Measurements from ENCODE around the gene CYP4F22.

The CYP4F22 gene

DNA sequence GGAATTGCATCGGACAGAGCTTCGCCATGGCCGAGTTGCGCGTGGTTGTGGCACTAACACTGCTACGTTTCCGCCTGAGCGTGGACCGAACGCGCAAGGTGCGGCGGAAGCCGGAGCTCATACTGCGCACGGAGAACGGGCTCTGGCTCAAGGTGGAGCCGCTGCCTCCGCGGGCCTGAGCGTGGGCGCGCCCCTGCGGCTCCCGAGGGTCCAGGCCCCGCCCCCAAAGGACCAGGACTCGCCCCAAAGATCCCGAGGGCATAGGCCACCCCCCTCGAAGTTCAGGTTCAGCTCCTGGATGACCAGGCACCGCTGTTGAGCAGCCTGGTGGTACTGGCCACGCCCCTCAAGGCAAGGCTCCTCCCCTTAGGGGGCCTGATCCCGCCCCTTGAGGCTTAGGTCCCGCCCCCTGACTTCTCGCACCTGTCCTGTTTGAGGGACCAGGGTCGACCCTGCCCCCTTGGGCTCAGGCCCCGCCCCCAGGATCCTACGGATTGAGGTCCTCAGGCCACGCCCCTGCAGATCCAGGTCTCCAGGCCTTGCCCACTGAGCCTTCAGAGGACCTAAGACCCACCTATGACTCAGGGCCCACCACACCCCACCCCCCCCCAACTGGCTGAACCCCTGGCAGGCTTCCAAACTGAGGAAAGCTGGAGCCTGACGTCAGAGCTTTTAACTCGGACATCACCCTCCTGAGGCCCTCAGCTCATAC lies 43.1 kb downstream of the CYP4F22 start:
- TF ChIP-seq, protein P1, sequence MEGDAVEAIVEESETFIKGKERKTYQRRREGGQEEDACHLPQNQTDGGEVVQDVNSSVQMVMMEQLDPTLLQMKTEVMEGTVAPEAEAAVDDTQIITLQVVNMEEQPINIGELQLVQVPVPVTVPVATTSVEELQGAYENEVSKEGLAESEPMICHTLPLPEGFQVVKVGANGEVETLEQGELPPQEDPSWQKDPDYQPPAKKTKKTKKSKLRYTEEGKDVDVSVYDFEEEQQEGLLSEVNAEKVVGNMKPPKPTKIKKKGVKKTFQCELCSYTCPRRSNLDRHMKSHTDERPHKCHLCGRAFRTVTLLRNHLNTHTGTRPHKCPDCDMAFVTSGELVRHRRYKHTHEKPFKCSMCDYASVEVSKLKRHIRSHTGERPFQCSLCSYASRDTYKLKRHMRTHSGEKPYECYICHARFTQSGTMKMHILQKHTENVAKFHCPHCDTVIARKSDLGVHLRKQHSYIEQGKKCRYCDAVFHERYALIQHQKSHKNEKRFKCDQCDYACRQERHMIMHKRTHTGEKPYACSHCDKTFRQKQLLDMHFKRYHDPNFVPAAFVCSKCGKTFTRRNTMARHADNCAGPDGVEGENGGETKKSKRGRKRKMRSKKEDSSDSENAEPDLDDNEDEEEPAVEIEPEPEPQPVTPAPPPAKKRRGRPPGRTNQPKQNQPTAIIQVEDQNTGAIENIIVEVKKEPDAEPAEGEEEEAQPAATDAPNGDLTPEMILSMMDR (IDR thresholded peaks at IDR 0.05; ENCODE audit: insufficient read depth, low read depth, low read length, missing control alignments) = no peak
- H3K4me3 ChIP-seq (ENCODE audit: low read length) = peak overlapping the region; percentile 7
- no peak for DNase-seq (ENCODE audit: low read depth)

DNA sequence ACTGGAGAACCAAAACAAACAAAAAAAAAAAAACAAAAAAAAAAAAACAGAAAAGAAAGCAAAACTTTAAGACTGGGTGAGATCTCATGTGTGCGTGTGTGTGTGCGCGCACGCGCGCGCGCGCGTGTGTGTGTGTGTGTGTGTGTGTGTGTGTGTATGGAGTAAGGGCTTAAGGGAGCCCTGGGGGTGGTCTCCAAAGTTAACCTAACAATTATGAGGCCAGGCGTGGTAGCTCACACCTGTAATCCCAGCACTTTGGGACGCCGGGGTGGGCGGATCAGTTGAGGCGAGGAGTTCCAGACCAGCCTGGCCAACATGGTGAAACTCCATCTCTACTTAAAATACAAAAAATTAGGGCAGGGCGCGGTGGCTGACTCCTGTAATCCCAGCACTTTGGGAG lies 46.7 kb downstream of the CYP4F22 start:
- DNase-seq (ENCODE audit: low read depth) = no peak
- TF ChIP-seq, protein P1 (IDR thresholded peaks at IDR 0.05; ENCODE audit: insufficient read depth, low read depth, low read length, missing control alignments) = no peak

DNA sequence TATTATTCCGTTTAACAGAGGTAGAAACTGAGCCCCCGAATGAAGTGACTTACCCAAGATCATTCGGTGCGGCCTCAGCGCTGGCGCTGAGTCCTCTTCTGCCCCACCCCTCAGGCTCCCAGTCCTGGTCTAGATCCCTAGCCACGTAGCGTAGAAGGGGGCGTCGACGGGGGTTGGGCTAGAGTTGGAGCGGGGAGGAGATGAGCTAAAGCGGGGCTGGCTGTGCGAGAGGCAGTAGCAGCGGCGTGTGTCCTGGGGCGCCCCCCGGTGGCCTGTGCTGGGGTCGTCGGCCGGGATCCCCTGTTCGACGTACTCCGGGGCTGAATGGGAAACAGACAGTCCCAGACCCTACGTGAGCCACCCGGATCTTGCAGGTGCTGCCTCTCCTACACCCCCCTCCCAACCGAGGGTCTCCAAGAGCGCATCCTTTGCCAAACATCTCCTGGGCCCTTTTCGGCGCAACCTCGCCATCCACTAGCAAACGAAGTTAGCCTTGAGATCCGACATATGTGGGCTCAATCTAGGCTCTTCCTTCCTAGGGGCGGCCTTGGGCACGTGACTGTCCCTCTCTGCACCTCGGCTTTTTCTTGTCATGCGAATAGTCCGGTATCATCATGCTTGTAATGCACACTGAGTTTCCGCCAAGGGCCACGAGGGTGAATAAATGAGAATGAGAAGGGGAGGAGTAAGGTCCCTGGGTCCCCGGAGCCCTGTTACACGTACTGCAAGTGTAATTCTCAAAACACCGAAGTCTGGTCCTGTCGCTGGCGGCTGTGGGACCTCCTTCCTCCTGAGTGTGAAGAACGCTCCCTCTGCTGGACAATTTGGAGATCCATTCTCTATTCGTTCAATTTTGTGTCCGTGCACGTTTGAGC lies 47.7 kb downstream of the CYP4F22 start:
- peak overlapping the region; percentile 28 for H3K4me3 ChIP-seq (ENCODE audit: low read length)
- peak; percentile 87 for DNase-seq (ENCODE audit: low read depth)
- TF ChIP-seq, protein P1 (IDR thresholded peaks at IDR 0.05; ENCODE audit: insufficient read depth, low read depth, low read length, missing control alignments) = peak; percentile 85

More for the DNA sequence above, 46.7 kb downstream of the CYP4F22 start:
- no peak overlapping the region for H3K4me3 ChIP-seq (ENCODE audit: low read length)

DNA sequence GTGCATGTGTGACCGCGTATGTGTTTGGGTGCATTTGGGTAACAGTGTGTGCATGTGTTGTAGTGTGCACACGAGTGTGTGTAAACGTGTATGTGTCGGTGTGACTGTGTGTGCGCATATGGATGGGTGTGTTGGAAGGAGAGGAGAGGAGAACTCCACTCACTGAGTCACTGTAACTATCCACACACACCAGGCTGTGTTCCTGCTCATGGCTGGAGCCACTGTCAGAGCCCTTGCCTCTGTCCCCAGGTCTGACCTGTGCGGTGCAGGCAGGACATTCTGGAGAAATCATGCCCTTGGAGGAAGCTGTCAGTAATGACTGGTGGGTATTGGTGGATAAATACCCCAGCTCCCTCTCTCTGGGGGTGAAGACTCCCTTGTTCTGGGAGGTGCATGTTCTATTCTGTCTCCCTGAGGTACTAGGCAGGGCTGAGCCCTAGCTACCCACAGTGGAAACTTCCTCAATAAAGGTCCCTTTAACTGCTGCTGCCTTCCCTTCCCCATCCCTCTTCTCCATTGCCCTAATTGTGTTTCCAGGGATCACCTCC lies 48.4 kb downstream of the CYP4F22 start:
- no peak for DNase-seq (ENCODE audit: low read depth)
- no peak overlapping the region for H3K4me3 ChIP-seq (ENCODE audit: low read length)
- TF ChIP-seq, protein P1 (IDR thresholded peaks at IDR 0.05; ENCODE audit: insufficient read depth, low read depth, low read length, missing control alignments) = no peak

DNA sequence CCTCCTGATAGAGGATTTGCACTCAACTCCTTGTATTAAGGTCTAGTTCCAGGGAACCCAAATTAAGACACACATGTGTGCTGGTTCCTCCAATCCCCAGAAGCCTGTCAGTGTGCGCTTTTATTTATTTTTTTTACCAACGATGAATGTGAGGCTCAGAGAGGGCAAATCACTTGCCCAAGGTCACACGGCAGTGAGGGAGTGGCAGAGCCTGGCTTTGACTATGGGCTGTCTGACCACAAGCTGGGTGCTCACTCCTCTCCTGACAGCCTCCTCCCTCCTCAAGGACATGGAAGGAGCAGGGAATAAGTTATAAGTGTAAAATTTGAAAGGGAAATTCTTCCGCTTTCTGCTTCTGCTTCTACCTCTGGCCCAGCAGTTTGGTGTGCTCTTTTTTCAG lies 48.9 kb downstream of the CYP4F22 start:
- DNase-seq (ENCODE audit: low read depth) = no peak
- TF ChIP-seq, protein P1 (IDR thresholded peaks at IDR 0.05; ENCODE audit: insufficient read depth, low read depth, low read length, missing control alignments) = no peak
- H3K4me3 ChIP-seq (ENCODE audit: low read length) = no peak overlapping the region

DNA sequence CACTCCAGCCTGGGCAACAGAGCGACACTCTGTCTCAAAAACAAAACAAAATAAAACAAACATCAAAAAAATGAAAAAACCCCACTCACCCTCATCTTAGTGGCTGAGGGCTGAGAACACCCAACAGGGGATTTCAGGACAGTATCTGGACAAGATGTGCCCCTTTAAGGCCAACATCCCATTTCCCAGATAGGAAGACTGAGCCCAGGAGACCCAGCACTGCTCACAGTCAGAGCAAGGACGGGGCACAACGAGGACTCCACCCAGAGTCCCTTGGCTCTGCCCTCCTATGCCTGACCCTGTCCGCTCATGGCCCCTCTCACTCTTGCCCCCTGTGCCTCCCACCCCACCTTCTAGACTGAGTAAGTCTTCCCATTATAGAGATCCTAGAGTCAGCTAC lies 53.8 kb downstream of the CYP4F22 start:
- H3K4me3 ChIP-seq (ENCODE audit: low read length) = no peak overlapping the region
- DNase-seq (ENCODE audit: low read depth) = no peak
- TF ChIP-seq, protein P1 (IDR thresholded peaks at IDR 0.05; ENCODE audit: insufficient read depth, low read depth, low read length, missing control alignments) = no peak
